Measurements from ENCODE around the gene SELL.
"Not testable (repeated sequence)": the region's sequence is repeated elsewhere in the genome, so short reads cannot be mapped to it uniquely, and the experiment has no call there.

Gene SELL

GRCh38 chr1:169692756-169693460 lies 18.5 kb downstream of the SELL start:
- no peak overlapping the region for H3K27ac ChIP-seq
- no peak for TF ChIP-seq CTCF (conservative IDR thresholded peaks at IDR 0.05)

GRCh38 chr1:169690489-169690888 lies 20.9 kb downstream of the SELL start:
- H3K27ac ChIP-seq: no peak overlapping the region
- TF ChIP-seq CTCF (conservative IDR thresholded peaks at IDR 0.05): no peak

DNA sequence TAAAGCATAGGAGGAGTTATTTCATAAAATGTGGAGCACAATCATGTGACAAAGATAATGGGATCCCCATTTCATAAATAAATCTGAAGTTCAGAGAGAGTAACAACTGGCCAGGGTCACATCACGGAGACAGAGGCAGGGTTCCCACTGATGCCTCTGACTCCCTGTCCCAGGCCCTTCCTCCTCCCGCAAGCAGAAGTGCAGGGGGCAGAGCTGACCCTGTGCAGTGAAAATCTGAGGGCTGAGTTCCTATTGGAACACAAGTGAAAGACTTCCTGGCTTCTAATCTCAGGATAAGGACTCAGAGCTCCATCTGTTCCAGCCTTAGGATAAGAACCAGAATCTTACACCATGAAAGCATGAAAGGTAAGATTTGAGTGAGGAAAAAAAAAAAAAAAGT lies 22.0 kb downstream of the SELL start:
- no peak for TF ChIP-seq CTCF (conservative IDR thresholded peaks at IDR 0.05)
- no peak overlapping the region for H3K27ac ChIP-seq

GRCh38 chr1:169688377-169688776 lies 23.0 kb downstream of the SELL start:
- H3K27ac ChIP-seq: not testable (repeated sequence)

- H3K27ac ChIP-seq: no peak overlapping the region
- no peak for TF ChIP-seq CTCF (conservative IDR thresholded peaks at IDR 0.05)
Observed at GRCh38 chr1:169683661-169684060, 27.8 kb downstream of the SELL start.

DNA sequence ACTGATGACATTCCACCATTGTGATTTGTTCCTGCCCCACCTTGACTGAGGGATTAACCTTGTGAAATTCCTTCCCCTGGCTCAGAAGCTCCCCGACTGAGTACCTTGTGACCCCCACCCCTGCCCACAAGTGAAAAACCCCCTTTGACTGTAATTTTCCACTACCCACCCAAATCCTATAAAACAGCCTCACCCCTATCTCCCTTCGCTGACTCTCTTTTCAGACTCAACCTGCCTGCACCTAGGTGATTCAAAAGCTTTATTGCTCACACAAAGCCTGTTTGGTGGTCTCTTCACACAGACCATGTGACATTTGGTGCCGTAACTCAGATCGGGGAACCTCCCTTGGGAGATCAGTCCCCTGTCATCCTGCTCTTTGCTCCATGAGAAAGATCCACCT lies 28.3 kb downstream of the SELL start:
- H3K27ac ChIP-seq: not testable (repeated sequence)

- no peak for TF ChIP-seq CTCF (conservative IDR thresholded peaks at IDR 0.05)
- H3K27ac ChIP-seq: no peak overlapping the region
Observed at GRCh38 chr1:169682071-169682470, 29.3 kb downstream of the SELL start.

DNA sequence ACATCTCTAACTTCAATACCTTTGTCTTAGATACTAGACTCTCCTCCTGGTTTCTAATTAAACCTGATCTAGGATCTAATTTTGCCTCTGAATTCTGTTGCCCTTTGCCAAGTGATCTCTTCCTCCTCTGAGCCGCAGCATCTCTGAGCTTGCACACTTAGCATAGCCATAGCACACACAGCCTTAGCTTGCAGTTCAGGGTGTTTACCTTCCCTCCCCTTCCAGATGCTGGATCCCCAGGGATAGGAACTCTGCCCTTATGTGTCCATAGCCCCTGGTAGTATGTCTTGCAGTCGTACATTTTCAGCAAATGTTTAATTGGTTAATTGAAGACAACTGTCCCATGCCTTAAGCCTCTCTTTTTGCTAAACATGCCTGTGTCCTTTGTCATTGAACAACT lies 30.3 kb downstream of the SELL start:
- TF ChIP-seq CTCF (conservative IDR thresholded peaks at IDR 0.05): no peak
- H3K27ac ChIP-seq: no peak overlapping the region

Data from VCaP (cell line).